ENCODE results near the gene C5orf34.

DNA sequence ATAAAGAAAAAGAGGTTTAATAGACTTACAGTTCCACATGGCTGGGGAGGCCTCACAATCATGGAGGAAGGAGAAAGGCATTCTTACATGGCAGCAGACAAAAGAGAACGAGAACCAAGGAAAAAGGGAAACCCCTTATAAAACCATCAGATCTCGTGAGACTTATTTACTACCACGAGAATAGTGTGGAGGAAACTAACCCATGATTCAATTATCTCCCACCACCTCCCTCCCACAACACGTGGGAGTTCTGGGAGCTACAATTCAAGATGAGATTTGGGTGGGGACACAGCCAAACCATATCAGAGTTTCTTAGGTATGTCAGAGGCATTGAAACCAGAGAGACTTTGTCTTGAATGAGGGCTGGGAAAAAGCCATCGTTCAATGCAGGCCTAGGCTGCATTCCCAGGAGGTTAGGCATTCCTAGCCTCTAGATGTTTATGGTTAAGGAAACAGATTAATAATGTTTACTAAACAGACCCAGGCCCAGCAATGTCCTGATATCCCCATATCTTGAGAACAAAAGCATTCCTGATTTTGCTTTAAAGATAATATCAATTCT is 49.4 kb upstream of the C5orf34 start:
- TF ChIP-seq, protein P1, sequence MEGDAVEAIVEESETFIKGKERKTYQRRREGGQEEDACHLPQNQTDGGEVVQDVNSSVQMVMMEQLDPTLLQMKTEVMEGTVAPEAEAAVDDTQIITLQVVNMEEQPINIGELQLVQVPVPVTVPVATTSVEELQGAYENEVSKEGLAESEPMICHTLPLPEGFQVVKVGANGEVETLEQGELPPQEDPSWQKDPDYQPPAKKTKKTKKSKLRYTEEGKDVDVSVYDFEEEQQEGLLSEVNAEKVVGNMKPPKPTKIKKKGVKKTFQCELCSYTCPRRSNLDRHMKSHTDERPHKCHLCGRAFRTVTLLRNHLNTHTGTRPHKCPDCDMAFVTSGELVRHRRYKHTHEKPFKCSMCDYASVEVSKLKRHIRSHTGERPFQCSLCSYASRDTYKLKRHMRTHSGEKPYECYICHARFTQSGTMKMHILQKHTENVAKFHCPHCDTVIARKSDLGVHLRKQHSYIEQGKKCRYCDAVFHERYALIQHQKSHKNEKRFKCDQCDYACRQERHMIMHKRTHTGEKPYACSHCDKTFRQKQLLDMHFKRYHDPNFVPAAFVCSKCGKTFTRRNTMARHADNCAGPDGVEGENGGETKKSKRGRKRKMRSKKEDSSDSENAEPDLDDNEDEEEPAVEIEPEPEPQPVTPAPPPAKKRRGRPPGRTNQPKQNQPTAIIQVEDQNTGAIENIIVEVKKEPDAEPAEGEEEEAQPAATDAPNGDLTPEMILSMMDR (conservative IDR thresholded peaks at IDR 0.05 in 1 of 2, IDR thresholded peaks at IDR 0.05 in 1 of 2; ENCODE audit: extremely low read depth in 1 of 2, insufficient read depth in 1 of 2, low read depth in 1 of 2, low read length in 2 of 2) = no peak
- no peak for TF ChIP-seq EZH2 (IDR thresholded peaks at IDR 0.05; ENCODE audit: borderline replicate concordance, low read length)

Measured in mammary epithelial cell (primary cell).